Hematopoietic multipotent progenitor cell treated with erythropoietin and hydrocortisone succinate and interleukin-3 and kit ligand, for 4 days (in vitro differentiated cells): Measurements from ENCODE around the gene C10orf88.
A peak's percentile ranks its signal among the peaks of the same experiment; 100 is the strongest.

Experiments
- DNase-seq: peaks from one replicate; pipeline ENCODE4 v3.0.0-alpha.2; 2015

C10orf88 gene, protein sequence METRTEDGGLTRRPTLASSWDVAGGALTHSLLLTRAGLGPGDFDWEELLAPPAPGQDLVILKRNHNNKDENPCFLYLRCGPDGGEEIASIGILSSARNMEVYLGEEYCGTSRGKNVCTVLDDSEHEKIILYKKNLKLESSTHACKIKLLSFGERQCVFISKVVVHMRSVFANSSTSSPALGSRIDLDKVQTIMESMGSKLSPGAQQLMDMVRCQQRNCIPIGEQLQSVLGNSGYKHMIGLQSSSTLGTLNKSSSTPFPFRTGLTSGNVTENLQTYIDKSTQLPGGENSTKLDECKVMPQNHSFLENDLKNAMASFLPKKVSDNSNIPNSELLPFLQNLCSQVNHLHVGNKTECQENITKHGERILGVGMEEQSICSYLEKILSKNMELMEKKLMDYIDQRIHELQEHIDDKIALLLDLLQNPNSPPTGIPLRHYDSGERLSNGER

DNA sequence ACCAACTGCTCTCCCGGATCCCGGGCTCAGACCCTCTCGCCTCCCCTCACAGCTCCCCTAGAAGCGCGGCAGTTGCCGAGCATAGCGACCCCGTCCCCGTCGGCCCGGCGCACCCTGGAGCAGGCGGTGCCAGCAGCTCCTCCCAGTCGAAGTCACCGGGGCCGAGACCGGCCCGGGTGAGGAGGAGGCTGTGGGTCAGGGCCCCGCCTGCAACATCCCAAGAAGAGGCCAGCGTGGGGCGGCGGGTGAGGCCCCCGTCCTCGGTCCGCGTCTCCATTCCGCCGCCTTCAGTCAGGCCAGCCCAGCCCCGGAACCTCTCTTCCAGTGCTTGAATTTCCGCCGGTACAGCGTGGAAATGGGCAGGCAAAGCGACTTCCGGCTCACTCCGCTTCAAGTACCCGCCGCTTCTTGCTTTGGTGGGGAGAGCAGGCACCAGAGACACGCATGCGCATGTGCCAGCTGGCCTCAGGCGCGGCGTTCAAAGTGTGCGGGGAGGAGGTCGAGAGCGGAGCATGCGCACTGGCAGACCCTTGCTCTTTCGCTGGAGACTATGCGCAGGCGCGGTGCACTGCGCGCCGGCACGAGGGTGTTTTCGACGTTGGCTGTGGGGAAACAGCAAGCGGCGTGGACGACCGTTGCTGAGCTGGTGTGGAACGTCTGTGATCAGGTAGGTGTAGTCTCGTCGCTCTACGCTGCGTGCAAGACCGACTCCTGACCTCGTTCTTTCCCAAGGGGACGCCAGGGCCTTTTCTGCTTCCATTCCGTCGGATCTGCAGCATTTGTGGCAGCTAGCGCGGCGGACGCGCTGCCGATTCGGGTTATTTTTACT lies at the start of gene C10orf88:
C10orf88 (minus strand) TSS at position 326 of the 829 bp plus-strand sequence; CDS start at position 277, 49 bp downstream.
- peak; percentile 99 for DNase-seq

DNA sequence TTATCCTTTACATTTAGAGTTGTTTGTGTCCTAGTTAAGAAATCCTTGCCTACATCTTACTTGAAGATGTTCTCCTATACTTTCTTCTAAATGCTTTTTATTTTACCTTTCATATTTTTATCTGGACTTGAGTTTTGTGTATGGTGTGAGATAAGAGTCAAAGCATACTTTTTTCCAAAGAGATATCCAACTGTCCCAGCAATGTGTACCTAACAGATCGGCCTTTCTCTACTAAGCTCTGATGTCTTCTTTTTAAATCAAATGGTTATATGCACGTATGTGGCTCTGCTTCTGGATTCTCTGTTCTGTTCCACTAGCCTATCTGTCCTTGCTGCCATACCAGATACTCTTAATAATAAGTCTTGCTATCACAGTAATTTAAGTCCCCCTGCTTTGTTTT lies 47.3 kb upstream of the C10orf88 start:
- DNase-seq: no peak

DNA sequence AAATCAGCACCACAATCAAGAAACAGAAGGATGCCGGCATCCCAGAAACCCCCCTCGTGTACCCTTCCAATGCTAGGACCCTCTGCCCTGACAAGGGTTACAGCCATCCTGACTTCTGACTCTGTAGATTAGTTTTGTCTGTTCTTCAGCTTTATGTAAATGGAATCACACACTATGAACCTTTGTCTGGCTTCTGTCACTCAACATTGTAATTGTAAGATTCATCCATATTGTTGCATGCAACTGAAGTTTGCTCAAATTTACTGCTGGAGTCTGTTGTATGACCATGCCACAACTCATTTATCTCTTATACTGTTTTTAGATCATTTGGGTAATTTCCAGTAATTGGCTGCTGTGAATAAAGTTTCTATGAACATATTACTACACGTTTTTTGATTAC lies 46.1 kb upstream of the C10orf88 start:
- DNase-seq: no peak

DNA sequence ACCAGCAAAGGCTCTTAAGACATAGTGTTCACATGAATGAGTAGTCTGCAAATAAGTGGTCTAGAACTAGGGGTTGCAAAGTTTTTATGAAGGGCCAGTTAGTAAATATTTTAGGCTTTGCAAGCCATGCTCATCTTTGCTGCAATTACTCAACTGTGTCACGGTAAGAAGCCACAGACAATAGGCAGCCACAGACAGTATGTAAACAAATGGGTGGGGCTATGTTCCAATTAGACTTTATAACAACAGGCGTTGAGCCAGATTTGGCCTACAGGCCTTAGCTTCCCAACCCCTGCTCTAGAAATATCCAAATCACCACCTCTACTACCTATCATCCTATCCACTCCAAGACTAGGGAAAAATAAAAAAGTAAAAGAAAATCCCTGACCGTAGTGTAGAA lies 45.3 kb upstream of the C10orf88 start:
- DNase-seq: no peak

DNA sequence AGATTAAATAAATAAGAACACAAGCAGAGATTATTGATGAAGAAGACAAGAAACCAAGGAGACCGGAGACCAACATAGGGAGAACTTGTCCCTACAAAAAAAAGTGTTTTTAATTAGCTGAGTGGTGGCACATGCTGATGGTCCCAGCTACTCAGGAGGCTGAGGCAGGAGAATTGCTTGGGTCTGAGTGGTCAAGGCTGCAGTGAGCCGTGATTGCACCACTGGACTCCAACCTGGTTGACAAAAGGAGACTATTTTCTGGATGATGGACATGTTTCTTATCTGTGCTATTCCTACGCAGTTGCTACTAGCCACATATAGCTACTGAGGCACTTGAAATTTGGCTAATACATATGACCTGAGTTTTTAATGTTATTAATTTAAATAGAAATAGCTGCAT lies 44.9 kb upstream of the C10orf88 start:
- no peak for DNase-seq

DNA sequence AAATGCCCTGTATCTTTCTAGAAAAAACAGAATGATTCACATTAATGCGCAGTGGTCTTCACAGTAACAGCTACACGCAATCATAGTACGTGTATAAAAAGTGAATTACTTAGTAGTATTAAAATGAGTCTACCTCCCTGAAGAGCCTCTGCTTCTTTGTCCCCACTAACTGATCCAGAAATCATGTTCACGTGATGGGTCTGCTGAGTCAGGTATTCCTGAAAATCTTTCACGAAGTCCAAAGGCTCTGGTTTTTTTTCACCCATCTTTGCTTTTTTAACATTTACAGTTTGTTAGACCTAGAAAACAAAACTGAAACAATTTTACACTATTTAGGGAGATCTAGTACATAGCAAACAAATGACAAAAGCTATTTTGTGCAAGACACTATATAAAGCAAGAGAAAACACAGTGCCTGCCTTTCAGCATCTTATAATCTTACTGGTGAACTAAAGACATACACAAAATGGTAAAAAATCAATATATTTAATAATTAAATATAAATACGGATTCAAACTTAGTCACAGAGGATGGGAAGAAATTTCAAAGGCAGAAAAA lies 44.4 kb upstream of the C10orf88 start:
- DNase-seq: no peak

DNA sequence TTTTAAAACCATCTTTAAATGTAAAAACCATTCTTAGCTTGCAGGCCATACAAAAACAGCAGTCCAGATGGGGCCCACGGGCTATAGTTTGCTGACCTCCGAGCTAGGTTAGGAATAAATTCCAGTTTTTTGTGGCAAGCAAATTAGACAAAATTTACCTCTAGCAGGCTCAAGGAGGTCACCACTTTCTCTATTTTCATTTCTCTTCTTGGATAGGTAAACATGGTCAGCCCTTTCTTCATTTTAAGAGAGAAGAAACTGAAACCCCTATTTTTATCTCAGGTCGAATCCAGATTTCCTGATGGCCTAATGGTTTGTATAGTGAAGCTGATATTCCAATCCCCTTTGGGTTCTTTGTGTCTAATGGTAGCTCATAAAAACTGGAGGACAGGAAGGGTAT lies 43.8 kb upstream of the C10orf88 start:
- no peak for DNase-seq

DNA sequence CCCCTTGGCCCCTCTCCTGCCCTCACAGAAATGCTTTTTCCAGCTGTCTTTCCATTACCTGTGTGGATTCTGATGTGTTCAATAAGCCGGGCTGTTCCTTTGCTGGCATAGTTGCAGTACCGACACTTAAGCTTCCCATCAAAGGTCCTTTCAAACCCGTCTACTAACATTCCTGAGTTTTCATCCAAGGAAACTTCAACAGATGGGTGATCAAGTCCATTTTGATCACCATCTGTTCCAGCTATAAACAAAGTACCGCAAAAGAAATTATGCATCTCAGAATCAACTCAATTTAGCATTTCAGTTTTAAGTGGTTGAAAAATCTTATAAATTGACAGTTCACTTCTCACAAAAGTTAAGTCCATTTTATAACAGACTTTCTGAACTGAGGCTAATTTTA lies 41.9 kb upstream of the C10orf88 start:
- no peak for DNase-seq

DNA sequence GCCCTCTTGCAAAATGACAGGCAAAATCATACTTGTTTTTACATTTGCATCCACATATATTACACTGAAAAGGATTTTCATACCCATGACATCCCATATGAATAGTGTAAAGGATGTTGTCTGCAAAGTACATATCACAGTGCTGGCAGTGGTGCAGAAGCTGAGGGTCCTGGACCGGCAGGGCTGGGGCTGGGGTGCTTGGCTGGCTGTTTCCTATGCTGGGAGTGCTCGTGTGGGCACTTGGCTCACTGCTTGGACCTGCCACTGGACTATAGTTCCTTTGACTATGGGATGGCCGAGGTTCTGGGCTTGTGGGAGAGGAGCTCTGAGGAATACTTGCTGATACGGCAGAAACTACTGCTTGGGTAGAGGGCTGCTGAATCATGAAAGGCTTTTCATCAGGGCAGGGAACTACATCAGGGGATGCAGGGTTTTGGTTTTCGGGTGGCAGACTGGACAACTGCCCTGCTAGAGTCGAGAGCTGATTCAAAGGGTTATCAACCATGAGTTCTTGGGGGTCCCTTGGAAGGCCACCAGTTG lies 39.8 kb upstream of the C10orf88 start:
- DNase-seq: no peak

DNA sequence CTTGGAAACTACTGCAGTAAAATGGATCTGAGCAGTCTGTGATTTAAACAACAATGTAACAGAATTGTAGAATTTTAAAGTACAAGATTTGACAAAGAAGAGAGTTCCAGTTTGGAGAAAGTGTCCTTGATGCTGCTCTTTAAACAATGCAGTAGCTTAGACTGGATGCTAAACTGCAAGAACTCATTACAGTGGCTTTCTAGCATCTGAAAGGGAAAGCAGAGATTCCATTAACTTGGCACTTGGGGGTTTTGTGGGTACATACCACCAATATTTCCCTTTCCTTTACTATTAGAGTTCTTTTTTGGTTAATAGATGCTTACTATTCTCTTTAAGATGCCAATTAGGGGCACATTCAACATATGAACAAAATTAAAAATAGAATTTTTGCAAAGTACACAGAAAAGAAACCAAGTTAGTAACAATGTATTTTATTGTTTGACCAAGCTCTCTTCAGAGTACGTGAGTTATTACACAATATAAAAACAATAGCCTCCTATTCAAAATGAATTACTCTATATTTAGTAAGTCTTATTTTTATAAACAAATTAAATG lies 38.1 kb upstream of the C10orf88 start:
- DNase-seq: no peak

DNA sequence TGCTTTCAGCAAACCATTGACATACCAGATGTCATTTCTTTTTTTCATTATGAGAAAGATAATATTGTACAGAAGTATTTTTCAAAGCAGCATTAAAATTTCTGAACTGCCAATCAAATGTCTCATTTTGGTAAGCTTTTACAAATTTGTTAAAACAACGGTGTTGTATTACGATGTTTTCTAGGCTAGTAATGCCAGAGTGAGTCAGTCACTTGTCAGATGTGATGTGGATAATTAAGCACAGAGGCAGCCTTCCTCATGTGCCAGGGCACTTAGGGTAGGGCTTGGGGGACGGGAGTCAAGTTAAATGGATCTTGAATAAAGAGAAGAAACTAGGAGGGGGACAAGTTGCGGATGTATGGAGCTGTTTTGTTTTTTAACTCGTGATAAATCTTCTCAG lies 36.3 kb upstream of the C10orf88 start:
- DNase-seq: no peak

DNA sequence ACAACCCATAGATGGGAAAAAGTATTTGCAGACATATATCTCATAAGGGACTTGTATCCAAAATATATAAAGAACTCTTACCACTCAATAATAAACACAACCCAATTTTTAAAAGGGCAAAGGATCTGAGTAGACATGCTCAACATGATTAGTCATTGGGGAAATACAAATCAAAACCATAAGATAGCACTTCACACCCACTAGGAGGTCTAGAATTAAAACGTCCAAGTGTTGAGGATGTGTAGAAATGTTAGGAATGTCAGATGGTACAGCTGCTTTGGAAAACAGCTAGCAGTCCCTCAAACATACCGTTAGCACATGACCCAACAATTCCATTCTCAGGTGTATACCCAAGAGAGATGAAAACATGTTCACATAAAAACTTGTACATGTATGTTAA lies 34.5 kb upstream of the C10orf88 start:
- DNase-seq: no peak

DNA sequence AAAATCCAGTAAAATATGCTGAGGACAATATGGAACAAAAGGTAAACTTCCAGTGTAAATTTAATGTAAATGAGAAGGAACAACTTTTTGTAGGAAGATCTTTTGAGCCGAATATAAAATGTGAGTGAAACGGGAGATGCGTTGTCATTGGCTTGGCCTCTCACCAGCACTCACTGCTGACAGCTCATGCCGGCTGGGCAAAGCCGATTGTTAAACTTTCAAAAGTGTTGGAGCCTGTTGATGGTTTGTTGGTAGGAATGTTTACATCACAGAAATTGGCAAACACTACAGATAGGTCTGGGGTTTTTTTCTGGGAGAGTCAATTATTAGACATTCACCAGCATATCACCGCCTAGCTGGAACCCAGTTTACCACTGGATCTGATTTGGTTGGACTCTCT lies 32.3 kb upstream of the C10orf88 start:
- no peak for DNase-seq

DNA sequence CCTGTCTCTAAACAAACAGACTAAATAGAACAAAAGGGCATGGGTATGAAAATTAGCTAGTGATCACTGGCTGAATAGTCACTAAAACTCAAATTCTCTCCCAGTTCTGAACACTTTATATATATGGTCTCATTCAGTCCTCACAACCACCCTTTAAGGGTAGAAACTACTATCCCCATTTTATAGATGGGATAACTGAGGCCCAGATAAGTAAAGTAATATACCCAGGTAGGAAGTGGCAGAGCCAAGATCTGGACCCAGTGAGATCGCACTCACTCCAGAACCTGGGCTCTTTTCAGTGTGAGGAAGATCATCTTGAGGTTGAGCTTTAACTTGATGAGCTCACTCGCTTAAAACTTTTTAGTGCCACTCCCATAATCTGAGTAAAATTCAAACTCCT lies 30.7 kb upstream of the C10orf88 start:
- no peak for DNase-seq

DNA sequence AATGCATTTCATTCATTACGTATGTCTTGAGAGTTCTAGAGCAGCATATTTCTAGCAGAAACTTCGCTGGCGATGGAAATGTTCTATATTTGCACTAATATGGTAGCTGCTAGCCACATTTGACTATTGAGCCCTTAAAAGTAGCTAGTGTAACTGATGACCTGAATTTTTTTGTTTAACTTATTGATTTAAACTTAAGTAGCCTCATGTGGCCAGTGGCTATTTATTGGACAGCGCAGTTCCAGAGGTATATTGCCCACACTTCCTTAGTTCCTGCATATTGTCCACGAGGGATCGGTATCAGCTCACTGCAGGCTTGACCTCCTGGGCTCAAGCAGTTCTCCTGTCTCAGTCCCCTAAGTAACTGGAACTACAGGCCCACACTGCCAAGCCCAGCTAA lies 29.9 kb upstream of the C10orf88 start:
- no peak for DNase-seq

DNA sequence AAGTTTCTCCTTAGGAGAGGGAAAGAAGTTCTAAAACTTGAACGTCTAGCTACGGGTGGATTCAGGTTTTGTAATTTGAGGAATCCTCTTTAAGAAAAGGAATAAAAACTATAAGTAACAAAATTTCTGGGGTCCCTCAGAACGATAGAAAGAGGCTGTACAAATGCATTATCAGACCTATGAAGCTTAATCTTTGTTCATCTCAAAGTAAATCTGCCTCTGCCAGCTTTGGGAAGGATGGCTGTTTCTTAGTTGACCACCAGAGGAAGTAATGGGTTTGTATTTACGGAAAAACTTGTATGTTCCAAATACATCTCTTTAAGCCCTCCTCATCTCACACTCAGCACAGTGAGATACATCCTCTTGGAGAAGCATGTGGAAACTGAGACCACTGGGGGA lies 27.0 kb upstream of the C10orf88 start:
- DNase-seq: peak; percentile 80

DNA sequence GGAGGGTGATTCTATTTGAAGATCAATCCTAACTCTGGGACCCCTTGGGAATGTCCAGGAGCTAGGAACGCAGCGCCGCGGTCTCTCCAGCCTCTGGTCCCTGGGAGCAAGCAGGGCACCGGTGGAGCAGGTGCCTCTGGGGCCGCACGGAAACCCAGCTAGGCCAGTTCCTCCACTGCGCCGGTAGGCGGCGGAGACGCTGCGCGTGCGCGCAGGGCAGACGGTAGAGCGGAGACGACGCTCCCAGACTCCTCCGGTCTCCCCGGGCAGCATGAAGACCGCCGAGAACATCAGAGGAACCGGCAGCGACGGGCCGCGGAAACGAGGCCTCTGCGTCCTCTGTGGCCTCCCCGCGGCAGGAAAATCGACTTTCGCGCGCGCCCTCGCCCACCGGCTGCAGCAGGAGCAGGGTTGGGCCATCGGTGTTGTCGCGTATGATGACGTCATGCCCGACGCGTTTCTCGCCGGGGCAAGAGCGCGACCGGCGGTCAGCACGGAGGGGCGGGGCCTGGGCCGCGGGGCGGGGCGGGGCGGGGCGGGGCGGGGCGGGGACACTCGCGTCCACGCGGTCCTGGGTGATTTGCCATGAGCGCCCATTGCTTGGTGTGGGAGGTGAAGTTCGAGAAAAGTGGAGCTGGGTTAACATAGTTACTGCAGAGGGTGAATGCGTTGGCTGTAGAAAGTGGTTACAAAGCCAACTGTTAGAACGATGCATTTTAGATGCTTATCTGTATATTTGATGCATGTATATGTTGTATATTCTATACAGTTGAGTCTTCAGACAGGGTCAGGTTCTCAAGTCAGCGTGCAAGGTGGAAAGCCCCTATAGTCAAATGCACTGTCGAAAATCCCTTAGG lies 26.4 kb upstream of the C10orf88 start, which contains the start of gene PSTK:
PSTK (plus strand) TSS at position 193 of the 857 bp plus-strand sequence; CDS start at position 272, 79 bp downstream.
- peak; percentile 95 for DNase-seq

DNA sequence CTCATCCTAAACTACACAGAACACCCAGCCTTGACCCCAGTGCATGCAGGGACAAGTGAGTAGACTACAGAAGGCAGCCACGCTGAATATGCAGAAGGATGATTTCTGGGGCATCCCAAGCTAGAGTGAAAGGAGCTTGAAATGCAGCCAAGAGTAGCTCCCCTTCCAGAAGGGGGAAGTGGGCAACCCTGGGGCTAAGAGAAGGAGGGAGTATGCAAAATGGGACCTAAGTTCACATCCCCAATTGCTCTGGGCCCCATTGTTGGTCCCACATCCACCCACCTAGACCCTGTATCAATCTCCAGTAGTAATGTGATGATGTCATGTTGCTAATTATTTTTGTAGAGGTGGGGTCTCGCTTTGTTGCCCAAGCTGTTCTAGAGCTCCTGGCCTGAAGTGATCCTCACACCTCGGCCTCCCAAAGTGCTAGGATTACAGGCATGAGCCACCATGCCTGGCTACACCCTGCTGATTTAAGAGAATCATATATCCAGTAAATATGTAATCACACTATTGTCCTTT lies 20.6 kb upstream of the C10orf88 start:
- DNase-seq: no peak

DNA sequence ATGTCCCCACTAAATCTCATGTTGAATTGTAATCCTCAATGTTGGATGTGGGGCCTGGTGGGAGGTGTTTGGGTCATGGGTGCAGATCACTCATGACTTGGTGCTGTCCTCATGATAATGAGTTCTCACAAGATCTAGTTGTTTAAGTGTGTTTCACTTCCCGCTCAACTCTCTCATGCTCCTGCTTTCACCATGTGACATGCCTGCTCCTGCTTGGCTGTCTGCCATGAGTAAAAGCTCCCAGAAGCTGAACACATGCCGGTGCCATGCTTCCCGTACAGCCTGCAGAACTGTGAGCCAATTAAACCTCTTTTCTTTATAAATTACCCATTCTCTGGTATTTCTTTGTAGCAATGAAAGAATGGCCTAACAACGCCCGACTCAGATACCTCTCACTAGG lies 20.0 kb upstream of the C10orf88 start:
- DNase-seq: no peak

DNA sequence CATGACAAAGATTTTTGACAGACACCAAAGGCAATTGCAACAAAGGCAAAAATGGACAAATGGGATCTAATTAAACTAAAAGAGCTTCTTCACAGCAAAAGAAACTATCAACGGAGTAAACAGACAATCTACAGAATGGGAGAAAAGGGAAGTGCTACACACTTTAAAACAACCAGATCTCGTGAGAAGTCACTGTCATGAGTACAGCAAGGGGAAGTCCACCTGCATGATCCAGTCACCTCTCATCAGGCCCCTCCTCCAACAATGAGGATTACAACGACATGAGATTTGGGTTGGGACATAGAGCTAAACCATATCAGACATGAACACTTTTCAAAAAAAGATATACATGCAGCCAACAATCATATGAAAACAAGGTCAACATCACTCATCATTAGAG lies 14.7 kb upstream of the C10orf88 start:
- DNase-seq: no peak

DNA sequence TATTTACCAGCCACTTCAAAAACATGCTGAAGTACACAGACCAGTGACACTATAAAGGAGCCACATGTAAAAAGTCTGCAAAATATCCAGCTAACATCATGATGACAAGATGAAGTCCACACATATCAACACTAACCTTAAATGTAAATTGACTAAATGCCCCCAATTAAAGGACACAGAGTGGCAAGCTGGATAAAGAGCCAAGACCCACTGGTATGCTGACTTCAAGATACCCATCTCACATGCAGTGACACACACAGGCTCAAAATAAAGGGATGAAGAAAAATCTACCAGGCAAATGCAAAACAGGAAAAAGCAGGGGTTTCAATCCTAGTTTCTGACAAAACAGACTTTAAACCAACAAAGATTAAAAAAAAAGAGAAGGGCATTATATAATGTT lies 12.9 kb upstream of the C10orf88 start:
- DNase-seq: no peak

DNA sequence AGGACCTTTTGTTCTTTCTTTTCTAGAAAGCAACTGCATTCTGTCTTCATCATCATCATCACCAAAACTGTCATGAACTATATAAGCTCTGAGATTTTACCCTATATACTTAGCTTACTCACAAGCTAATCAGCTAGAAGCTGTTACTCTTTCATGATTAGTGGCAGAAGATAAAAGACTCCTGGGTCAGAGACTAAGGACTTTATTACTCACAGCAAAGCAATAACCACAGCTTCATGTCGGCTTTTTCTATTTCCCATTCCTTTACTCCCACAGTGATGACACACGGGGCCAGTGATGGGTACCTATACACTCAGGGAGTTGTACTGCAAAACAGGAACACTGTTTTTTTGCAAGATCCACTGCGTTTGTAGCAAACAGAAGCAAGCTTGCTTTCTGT lies 8.4 kb upstream of the C10orf88 start:
- no peak for DNase-seq
